Psoas muscle (tissue), 8 donors: ENCODE results near the gene CAPN14. TPM values are rescaled to one million over a fixed set of nuclear protein-coding genes. Genes with fewer than 3 reads are reported as not detected.

Source experiments
- ATAC-seq, 4 donors: fragments of 200-7000 bp; cut with Tn5 transposase; one replicate each; pipeline ENCODE4 v1.9.1; 2020; ENCODE audit warnings: moderate library complexity in 3 of 4, mild to moderate bottlenecking in 2 of 4
- DNase-seq, 2 donors: peaks; one replicate each; pipeline ENCODE4 v3.0.0-alpha.2; 2020
- H3K27ac ChIP-seq: fragments of 200-600 bp; one replicate; pipeline ENCODE4 v1.8.0; 2022
- H3K27me3 ChIP-seq, 3 donors: fragments of 200-600 bp in 1 of 3; one replicate each; pipeline versions ENCODE4 v1.6.1 to v1.8.0; 2013 to 2022; ENCODE audit warnings: low read length in 2 of 3, mild to moderate bottlenecking in 2 of 3, moderate library complexity in 1 of 3; ENCODE audit not compliant: insufficient read depth in 3 of 3
- H3K36me3 ChIP-seq, 2 donors: fragments of 200-600 bp in 1 of 2; one replicate each; pipeline versions ENCODE4 v1.6.1 to v1.8.0; 2013 to 2022; ENCODE audit warnings: low read depth in 1 of 2, mild to moderate bottlenecking in 1 of 2, moderate library complexity in 1 of 2; ENCODE audit not compliant: insufficient read depth in 1 of 2
- H3K4me1 ChIP-seq: fragments of 200-600 bp; one replicate; pipeline ENCODE4 v1.8.0; 2022
- H3K4me3 ChIP-seq: fragments of 200-600 bp; one replicate; pipeline ENCODE4 v1.8.0; 2022; ENCODE audit warnings: mild to moderate bottlenecking
- H3K9me3 ChIP-seq: fragments of 200-600 bp; one replicate; pipeline ENCODE4 v1.8.0; 2022
- CTCF ChIP-seq: fragments of 200-600 bp; IDR thresholded peaks from one replicate; pipeline ENCODE4 v1.8.0; 2022; ENCODE audit warnings: antibody characterized with exemption
- WGBS, 3 donors: extraction: QIAGEN DNeasy Blood & Tissue Kit; methylation state at CpG; one replicate each; pipeline versions ENCODE4 v1.1.6 to v1.1.7; 2013; 5-methylcytosine and 5-hydroxymethylcytosine counted together
- intact Hi-C, 2 donors: fragments of 100-400 bp; cut with DNase I; formaldehyde crosslinking; loops; one replicate each; pipeline versions ENCODE4 v1.11.0 to v1.14.2; 2022
- polyA plus RNA-seq, 3 donors: library from polyadenylated mRNA; stranded (reverse); fragments of 200-250 nt; gene quantifications; one replicate each; pipeline ENCODE4 v1.2.3, GENCODE V29; 2013
- total RNA-seq, 4 donors: library from RNA; stranded (reverse); fragmentation: NEBNext Ultra II Directional in 2 of 4; extraction: Animal tissue kit (Norgen Biotek cat#: 25700) in 2 of 4; gene quantifications; one replicate each; pipeline versions ENCODE4 v1.2.1 to v1.2.4, GENCODE V29; 2021 to 2023
- donor health status: healthy with polysubstance abuse.
- donor health status: DM: no; HTN: no; CAD: no; lungs with moderate emphysema.
- donor health status: Bipolar disorder and iron deficiency.
- donor health status: healthy.
- donor health status: DM: yes; HTN: yes; CAD: no.
- donor health status: DM: no; HTN: no; CAD: no.
- donor health status: DM: no; HTN: no; CAD: no.
- donor health status: DM: yes; HTN: yes; CAD: no.

Gene CAPN14
- total and polyA plus RNA-seq, 7 donors = 0.01 to 0.13 (median 0.03) TPM; not detected in 3

DNA sequence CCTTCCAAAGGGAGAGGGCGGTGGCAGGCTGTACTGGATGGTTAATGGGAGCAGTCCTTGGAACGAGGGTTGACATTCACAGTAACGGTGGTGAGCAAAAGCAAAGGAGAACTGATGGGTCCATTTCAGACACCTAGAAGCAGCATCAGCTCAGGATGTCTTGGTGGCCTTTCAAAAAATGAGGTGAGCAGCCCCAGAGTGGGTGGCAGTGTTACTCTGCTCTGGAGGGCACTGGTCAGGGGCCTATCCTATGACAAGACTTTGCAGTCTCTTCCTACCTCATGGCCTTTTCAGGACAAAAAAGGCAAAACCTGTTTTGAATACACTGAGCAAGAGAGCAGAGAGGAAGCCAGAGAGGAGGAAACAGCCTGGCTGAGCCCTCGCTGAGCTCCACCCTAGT is 23.5 kb downstream of the CAPN14 start:
- Histone ChIP-seq H3K9me3 (no peaks in the 10 kb centered on the region), H3K4me3 (no peak overlapping the region), H3K4me1 (no peaks in the 10 kb centered on the region), H3K36me3 (no peaks in the 10 kb centered on the region), H3K27me3 (no peaks in the 10 kb centered on the region), H3K27ac (no peak overlapping the region)
- DNase-seq (no peak), ATAC-seq (no peak)
- 88 to 91% (median 91%) methylated on average over 4 of the region's 4 CpGs for WGBS, 3 donors
- no peak for TF ChIP-seq CTCF
- intact Hi-C loops = no loop called here

DNA sequence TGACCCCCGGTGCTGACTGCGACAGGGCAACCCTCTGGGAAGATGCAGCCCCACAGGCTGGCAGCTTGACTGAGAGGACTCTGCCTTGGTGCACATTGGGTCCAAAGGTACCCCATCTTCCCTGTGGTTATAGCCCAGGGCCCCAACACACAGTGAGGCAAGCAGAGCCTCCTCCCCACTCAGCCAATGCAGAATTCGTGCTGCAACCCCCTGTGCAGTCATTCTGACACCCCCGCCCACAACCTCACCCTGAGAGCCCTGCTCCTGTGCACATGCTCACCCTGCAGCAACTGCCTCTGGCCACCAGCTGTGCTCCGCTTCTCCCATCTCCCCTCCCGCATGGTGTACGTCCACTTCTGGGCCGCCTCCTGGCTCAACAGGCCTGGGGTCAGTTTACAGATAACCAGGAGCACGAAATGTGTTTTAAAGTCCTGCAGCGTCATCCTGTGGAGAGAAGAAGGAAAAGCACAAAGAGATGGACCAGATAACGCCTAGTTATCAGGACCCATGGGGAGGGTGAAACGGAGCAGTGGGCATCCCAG is 24.4 kb downstream of the CAPN14 start:
- ATAC-seq = no peak
- H3K9me3 ChIP-seq = no peaks in the 10 kb centered on the region
- H3K4me3 ChIP-seq = no peak overlapping the region
- WGBS, 3 donors = 82 to 86% (median 82%) methylated on average over 12 of the region's 12 CpGs
- no peaks in the 10 kb centered on the region for H3K4me1 ChIP-seq
- H3K27ac ChIP-seq = no peak overlapping the region
- H3K27me3 ChIP-seq = no peaks in the 10 kb centered on the region
- no peaks in the 10 kb centered on the region for H3K36me3 ChIP-seq
- no peak for DNase-seq
- TF ChIP-seq CTCF = no peak
- intact Hi-C loops = no loop called here

- TF ChIP-seq CTCF = no peak
These were observed 24.9 kb downstream of the CAPN14 start for GRCh38 chr2:31192396-31192795.

GRCh38 chr2:31191931-31192330 is 25.4 kb downstream of the CAPN14 start:
- intact Hi-C loops = no loop called here
- WGBS, 3 donors = 89 to 94% (median 91%) methylated on average over 11 of the region's 11 CpGs
- no peaks in the 10 kb centered on the region for H3K9me3 ChIP-seq
- H3K27me3 ChIP-seq = peaks cover 0 to 3% (median 0%) of the 10 kb centered on the region in 3 donors
- no peaks in the 10 kb centered on the region for H3K4me1 ChIP-seq
- H3K27ac ChIP-seq = no peak overlapping the region
- no peak for ATAC-seq
- DNase-seq = no peak
- no peak overlapping the region for H3K4me3 ChIP-seq
- no peaks in the 10 kb centered on the region for H3K36me3 ChIP-seq
- TF ChIP-seq CTCF = no peak

More at GRCh38 chr2:31192396-31192795, 24.9 kb downstream of the CAPN14 start:
- 92 to 93% (median 92%) methylated on average over 2 of the region's 2 CpGs for WGBS, 3 donors
- H3K27me3 ChIP-seq = peaks cover 0 to 3% (median 0%) of the 10 kb centered on the region in 3 donors
- DNase-seq (no peak), ATAC-seq (no peak)
- no peaks in the 10 kb centered on the region for H3K36me3 ChIP-seq
- H3K4me3 ChIP-seq = no peak overlapping the region
- intact Hi-C loops = no loop called here
- no peaks in the 10 kb centered on the region for H3K9me3 ChIP-seq
- H3K27ac ChIP-seq = no peak overlapping the region
- H3K4me1 ChIP-seq = no peaks in the 10 kb centered on the region

DNA sequence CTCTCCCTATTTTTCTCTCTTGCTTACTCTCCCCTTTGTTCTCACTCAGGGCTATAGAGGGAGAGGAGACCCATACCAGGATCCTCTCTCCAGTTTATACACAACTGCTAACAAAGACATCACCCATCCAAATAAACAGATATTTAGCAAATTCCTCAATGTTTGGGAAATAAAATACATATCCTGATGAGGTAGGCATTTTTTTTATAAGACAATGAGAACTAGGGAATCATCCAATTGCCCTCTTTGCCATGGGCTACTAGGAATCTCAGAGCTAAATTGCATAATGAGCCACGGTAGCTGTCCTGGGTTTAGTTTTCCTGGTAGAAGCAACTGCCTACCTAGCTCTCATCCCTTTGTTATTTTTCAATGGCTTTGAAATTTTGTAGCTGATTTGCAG is 27.1 kb downstream of the CAPN14 start:
- no peak for TF ChIP-seq CTCF
- H3K27me3 ChIP-seq = peaks cover 0 to 3% (median 0%) of the 10 kb centered on the region in 3 donors
- no peaks in the 10 kb centered on the region for H3K36me3 ChIP-seq
- DNase-seq (no peak), ATAC-seq (no peak)
- H3K4me3 ChIP-seq = no peak overlapping the region
- intact Hi-C loops = no loop called here
- H3K4me1 ChIP-seq = no peaks in the 10 kb centered on the region
- H3K9me3 ChIP-seq = no peaks in the 10 kb centered on the region
- 66 to 85% (median 76%) methylated on average over 1 of the region's 1 CpG for WGBS, 3 donors
- H3K27ac ChIP-seq = no peak overlapping the region
